ENCODE data around the gene PRR29.
"Not testable (repeated sequence)": the region's sequence is repeated elsewhere in the genome, so short reads cannot be mapped to it uniquely, and the experiment has no call there.

DNA sequence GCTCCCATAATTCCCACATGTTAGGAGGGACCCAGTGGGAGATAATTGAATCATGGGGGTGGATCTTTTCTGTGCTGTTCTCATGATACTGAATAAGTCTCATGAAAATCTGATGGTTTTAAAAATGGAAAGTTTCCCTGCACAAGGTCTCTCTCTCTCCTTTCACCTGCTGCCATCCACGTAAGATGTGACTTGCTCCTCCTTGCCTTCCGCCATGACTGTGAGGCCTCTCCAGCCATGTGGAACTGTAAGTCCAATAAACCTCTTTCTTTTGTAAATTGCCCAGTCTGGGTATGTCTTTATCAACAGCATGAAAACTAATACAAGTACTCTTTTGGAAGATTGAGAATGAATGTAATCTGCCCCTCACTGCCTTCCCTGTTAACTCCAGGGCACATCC lies 15.5 kb upstream of the PRR29 start:
- not testable (repeated sequence) for TF ChIP-seq POLR2AphosphoS5 (IDR thresholded peaks at IDR 0.05; ENCODE audit: low read depth)
- TF ChIP-seq, protein P1, sequence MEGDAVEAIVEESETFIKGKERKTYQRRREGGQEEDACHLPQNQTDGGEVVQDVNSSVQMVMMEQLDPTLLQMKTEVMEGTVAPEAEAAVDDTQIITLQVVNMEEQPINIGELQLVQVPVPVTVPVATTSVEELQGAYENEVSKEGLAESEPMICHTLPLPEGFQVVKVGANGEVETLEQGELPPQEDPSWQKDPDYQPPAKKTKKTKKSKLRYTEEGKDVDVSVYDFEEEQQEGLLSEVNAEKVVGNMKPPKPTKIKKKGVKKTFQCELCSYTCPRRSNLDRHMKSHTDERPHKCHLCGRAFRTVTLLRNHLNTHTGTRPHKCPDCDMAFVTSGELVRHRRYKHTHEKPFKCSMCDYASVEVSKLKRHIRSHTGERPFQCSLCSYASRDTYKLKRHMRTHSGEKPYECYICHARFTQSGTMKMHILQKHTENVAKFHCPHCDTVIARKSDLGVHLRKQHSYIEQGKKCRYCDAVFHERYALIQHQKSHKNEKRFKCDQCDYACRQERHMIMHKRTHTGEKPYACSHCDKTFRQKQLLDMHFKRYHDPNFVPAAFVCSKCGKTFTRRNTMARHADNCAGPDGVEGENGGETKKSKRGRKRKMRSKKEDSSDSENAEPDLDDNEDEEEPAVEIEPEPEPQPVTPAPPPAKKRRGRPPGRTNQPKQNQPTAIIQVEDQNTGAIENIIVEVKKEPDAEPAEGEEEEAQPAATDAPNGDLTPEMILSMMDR (IDR thresholded peaks at IDR 0.05; ENCODE audit: insufficient read depth, low read length) = not testable (repeated sequence)
- TF ChIP-seq, protein P2, sequence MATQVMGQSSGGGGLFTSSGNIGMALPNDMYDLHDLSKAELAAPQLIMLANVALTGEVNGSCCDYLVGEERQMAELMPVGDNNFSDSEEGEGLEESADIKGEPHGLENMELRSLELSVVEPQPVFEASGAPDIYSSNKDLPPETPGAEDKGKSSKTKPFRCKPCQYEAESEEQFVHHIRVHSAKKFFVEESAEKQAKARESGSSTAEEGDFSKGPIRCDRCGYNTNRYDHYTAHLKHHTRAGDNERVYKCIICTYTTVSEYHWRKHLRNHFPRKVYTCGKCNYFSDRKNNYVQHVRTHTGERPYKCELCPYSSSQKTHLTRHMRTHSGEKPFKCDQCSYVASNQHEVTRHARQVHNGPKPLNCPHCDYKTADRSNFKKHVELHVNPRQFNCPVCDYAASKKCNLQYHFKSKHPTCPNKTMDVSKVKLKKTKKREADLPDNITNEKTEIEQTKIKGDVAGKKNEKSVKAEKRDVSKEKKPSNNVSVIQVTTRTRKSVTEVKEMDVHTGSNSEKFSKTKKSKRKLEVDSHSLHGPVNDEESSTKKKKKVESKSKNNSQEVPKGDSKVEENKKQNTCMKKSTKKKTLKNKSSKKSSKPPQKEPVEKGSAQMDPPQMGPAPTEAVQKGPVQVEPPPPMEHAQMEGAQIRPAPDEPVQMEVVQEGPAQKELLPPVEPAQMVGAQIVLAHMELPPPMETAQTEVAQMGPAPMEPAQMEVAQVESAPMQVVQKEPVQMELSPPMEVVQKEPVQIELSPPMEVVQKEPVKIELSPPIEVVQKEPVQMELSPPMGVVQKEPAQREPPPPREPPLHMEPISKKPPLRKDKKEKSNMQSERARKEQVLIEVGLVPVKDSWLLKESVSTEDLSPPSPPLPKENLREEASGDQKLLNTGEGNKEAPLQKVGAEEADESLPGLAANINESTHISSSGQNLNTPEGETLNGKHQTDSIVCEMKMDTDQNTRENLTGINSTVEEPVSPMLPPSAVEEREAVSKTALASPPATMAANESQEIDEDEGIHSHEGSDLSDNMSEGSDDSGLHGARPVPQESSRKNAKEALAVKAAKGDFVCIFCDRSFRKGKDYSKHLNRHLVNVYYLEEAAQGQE (IDR thresholded peaks at IDR 0.05; ENCODE audit: insufficient replicate concordance, low read depth) = not testable (repeated sequence)

All from HL-60 (cell line).